ENCODE results near the gene CCNB1IP1.

DNA sequence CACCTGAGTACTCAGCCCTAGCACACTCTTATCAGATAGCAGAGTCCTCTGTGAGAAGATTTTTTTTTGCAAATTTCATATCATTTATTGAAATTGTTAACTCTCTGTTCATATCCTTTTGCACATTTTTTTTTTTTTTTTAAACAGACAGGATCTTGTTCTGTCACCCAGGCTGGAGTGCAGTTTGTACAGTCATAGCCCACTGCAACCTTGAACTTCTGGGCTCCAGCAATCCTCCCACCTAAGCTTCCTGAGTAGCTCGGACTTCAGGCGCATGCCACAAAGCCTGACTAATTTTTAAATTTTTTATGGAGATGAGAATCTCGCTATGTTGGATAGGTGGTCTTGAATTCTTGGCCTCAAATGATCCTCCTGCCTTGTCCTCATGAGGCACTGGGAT lies 14.7 kb upstream of the CCNB1IP1 start:
- TF ChIP-seq, protein P1, sequence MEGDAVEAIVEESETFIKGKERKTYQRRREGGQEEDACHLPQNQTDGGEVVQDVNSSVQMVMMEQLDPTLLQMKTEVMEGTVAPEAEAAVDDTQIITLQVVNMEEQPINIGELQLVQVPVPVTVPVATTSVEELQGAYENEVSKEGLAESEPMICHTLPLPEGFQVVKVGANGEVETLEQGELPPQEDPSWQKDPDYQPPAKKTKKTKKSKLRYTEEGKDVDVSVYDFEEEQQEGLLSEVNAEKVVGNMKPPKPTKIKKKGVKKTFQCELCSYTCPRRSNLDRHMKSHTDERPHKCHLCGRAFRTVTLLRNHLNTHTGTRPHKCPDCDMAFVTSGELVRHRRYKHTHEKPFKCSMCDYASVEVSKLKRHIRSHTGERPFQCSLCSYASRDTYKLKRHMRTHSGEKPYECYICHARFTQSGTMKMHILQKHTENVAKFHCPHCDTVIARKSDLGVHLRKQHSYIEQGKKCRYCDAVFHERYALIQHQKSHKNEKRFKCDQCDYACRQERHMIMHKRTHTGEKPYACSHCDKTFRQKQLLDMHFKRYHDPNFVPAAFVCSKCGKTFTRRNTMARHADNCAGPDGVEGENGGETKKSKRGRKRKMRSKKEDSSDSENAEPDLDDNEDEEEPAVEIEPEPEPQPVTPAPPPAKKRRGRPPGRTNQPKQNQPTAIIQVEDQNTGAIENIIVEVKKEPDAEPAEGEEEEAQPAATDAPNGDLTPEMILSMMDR (IDR thresholded peaks at IDR 0.05) = no peak
- TF ChIP-seq POLR2A (IDR thresholded peaks at IDR 0.05) = no peak
- TF ChIP-seq POLR2AphosphoS5 (IDR thresholded peaks at IDR 0.05) = no peak
